Hematopoietic multipotent progenitor cell treated with erythropoietin and hydrocortisone succinate and interleukin-3 and kit ligand, for 8 days (in vitro differentiated cells): ENCODE results near the gene AHDC1.
"Not testable (repeated sequence)": the region's sequence is repeated elsewhere in the genome, so short reads cannot be mapped to it uniquely, and the experiment has no call there.

Experiments used
- DNase-seq: peaks from one replicate; pipeline ENCODE4 v3.0.0-alpha.2; 2015

AHDC1 gene

DNA sequence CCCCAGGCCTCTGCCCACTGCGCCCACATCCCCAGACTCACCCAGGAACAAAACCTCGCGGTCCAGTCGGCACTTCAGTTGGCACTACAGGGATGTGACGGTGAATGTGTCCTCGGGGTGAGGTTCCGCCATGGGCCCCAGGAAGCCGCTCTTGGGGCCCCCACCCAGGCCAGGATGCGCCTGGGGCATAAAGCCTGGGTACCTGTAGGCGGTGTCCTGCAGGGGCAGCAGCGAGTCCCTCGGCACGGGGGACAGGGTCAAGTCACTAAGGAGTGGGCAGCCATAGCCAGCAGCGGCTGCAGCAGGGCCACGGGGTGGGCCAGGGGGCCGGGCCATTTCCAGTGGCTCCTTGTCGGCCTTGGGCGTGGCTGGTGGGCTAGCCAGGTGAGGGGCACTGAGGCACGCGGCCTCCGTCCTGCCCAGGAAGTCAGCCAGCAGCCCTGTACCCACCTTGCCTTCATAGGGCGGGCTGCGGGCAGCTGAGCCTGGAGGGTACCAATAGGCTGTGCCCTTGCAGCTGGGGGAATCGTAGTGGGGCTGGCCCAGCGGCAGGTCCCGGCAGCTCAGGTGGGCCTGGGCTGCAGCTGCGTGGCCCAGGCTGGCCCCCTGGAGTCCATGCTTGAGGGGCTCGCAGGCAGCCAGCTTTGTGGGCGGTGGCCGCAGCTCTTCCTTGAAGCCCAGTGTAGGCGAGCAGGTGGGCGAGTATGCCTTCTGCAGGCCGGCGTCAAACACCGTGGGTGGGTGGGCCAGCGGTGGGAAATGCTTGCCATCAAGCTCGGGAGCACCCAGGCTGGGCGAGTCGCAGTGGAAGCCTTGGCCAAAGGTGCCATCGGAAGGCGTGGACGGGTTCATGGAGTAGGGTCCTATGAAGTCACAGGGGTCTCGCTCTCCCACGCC, 56.5 kb downstream of the AHDC1 start:
- no peak for DNase-seq

GRCh38 chr1:27545876-27546275, 58.1 kb downstream of the AHDC1 start:
- no peak for DNase-seq

- no peak for DNase-seq
Observed at GRCh38 chr1:27545271-27545670, 58.7 kb downstream of the AHDC1 start.

DNA sequence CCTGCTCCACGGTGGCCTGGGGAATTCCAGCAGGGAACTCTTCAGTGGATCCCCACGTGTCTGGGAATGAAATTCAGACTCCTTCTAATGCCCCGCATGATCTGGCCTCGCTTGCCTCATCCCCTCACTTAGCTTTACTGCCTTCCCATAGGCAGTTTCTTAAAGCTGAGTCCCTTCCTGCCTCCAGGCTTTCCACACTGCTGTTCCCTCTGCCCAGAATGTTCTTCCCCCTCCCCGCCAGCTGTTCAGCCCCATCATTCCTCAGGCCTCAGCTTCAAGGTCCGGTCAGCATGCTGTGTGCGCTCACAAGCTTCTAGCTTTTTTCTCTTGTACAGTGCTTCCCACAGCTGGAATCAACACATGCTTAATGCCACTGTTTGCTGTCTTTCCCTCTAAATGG, 59.1 kb downstream of the AHDC1 start:
- no peak for DNase-seq

GRCh38 chr1:27543284-27543683, 60.7 kb downstream of the AHDC1 start:
- DNase-seq, result peak; percentile 70

GRCh38 chr1:27542463-27543273, 61.3 kb downstream of the AHDC1 start:
- peak; percentile 99 for DNase-seq

DNA sequence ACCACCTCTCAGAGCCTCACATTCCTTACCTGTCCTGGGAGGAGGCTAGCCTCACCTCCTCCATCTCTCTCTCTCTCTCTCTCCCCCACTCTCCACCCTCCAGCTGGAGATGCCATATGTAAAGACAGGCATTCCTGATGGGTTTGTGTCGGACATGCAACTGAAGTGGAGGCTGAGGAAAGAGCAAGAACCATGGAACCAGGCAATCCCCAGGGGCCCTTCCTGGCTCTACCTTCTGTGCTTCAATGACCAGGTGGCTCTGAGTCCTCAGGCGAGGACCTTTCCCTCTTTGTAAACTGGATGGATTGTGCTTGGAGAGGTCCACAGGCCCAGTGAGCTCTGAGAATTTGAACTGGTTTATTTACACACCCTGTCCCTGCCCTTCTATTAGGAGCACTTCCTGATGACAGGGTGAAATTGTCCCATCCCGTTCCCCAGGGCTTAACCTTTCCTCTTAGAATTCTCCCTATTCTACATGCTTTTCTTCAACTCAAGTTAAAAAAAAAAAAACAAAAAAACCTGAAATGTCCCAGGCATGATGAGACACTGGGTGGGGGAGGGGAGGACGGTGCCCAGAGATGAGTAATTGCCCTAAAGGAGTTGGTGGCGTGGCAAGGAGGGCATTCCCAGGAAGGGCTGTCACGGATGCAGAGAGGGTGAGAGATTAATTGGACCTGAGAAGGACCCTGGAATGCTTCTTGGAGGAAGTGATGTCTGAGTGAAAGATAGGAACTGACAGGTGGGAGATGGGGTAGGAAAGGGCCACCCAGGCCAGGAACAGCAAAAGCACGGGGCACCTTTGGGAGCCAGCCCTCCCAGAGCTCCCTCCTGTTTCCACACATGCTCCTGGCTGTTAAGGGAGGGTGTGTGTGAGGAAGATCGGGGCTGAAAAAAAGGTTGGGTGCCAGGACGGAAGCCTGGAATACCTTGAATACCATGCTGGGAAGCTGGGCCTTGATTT, 63.8 kb downstream of the AHDC1 start:
- no peak for DNase-seq

- no peak for DNase-seq
Observed at GRCh38 chr1:27538793-27539192, 65.2 kb downstream of the AHDC1 start.

- DNase-seq, result not testable (repeated sequence)
Observed at GRCh38 chr1:27538305-27538676, 65.7 kb downstream of the AHDC1 start.

GRCh38 chr1:27536767-27537166, 67.2 kb downstream of the AHDC1 start:
- DNase-seq, result no peak

DNA sequence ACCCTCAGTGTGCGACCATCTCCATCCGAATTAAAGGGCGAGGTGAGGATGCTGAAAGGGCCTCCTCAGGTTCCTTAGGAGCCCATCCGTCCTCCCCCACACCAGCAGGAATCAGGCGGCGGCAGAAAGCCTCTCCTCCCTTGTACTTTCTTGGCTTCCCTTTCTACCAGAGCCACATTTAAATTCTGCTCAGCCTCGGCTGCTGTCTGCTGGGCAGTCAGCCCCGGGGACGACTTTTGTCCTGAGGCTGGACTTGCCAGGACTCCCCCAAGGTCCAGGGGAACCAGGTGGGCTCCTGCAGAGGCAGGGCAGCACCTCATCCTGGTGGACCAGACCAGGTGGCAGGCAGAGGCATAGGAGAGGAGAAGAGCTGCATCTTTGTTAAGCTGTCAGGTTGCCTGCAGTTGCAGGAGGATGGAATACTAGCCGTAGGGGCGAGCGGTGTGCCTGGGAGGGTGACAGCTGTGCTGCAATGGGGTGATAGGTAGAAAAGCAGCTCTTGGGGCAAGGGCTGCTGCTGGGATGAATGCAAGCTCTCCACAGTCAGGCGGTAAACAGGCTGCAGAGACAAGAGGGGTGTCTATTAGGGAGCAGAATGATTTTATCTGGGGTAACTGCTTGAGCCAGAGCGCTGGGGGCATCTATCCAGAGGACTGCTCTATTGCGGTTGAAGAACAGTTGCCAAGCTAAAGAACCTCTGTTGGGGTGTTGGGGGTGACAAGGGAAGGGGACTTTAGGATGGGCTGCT, 67.8 kb downstream of the AHDC1 start:
- DNase-seq, result no peak

- DNase-seq, result no peak
Observed at GRCh38 chr1:27535386-27535785, 68.6 kb downstream of the AHDC1 start.

- DNase-seq, result no peak
Observed at GRCh38 chr1:27531959-27532685, 71.8 kb downstream of the AHDC1 start.

GRCh38 chr1:27530192-27530591, 73.8 kb downstream of the AHDC1 start:
- no peak for DNase-seq

DNA sequence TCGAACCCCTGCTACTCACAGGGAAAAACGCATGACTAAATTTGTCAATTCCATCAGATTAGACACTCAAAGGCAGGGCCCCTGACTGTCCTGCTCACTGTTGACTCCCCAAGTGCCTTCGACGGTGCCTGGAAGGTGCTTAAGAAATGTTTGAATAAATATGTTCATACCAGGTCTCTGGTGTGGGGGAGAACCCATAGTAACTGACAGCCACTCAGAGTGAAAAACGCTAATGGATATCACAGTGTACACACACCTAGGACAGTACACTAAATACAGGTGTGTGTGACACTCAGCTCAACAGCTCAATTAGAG, 74.3 kb downstream of the AHDC1 start:
- DNase-seq, result no peak

- no peak for DNase-seq
Observed at GRCh38 chr1:27528818-27529703, 74.9 kb downstream of the AHDC1 start.

DNA sequence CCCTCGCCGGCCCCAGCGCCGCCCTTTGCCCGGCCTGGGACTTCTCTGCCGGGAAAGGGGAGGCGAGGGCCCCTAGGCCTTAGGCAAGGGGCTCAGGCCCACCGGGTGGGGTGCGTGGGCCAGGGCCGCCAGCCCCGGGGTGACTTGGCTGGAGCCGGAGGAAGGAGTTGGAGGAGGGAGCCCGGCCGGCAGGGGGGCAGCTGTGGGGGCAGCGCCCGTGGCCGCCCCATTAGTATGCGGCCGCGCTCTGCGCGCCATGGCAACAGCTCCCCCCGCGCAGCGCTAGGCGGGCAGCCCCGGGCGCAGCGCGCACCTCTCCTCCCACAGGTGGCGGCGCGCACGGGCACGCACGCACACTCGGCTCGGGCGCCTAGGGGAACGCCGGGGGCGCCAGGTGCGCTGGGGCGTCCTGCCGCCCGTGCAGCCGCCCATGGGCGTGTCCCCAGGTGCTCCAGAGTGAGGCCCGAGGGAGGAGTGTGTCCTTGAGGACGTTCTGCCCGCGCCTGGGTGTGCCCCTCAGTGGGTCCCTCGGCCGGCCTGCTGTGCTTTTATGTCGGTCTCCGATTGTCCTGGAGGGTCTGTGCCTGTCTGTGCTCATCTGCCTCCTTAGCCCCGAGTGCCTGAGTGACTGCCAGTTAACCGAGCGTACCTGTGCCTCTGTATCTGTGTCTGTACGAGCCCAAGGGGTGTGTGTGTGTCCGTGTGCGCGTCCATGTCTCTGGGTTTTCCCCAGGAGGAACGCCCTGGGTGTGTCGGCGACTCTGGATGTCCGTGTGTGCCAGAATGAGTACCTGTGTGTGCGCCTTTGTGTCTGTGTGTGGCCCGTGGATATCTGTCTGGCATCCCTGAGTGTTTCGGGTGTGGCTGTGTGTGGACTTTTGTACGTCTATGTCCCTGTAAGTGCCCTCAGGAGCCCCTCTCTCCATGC, 75.8 kb downstream of the AHDC1 start:
- peak; percentile 43 for DNase-seq

DNA sequence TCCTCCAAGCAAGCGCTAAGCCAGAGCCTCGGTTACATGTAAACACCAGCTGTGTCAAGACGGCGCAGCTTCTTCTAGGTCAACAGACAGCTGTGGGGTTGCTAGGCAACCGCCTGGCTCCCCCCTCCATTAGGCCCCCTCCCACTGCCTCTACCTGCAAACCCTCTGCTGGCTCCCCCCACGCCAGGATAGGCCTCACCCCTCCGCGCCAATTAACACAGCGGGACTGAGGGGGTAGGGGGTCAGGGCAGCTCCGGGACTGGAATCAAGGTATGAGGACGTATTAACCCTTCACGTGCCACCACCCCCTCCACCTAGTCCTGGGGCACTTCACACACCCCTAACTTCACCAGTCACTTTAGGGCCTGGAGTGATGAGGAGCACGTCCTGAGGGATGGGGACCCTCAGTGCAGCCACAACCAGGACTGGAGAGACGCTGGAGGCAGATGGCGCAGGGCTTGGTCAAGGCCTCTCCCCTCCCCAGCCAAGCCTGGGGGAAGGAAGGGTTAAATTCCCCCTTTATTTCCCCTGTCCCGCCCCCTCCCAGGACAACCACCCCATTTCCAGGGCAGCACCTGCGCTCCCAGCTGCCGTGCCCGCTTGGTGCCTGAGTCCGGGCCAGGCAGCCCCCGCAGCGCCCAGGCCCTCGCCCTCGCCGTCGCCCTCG, 76.6 kb downstream of the AHDC1 start:
- DNase-seq, result peak; percentile 47
